Loucy (cell line): ENCODE results near the gene SLC39A10.

Source experiments
- H2AFZ ChIP-seq: fragments of 200-600 bp; sonication (generic); 2 replicates; pipeline ENCODE4 v1.6.0; 2016; ENCODE audit warnings: antibody characterized with exemption, mild to moderate bottlenecking, low read length, moderate library complexity
- H3F3A ChIP-seq: fragments of 200-600 bp; 2 replicates; pipeline ENCODE4 v1.6.0; 2016; ENCODE audit warnings: antibody characterized with exemption, low read depth, mild to moderate bottlenecking
- H3K27me3 ChIP-seq: fragments of 200-600 bp; sonication (generic); 2 replicates; pipeline ENCODE4 v1.6.1; 2014; ENCODE audit warnings: low read length, mild to moderate bottlenecking; ENCODE audit not compliant: insufficient read depth, poor library complexity, severe bottlenecking
- H3K36me3 ChIP-seq: fragments of 200-600 bp; sonication (generic); 2 replicates; pipeline ENCODE4 v1.6.1; 2016; ENCODE audit warnings: low read length; ENCODE audit not compliant: insufficient read depth
- H3K4me1 ChIP-seq: fragments of 200-600 bp; sonication (generic); 2 replicates; pipeline ENCODE4 v1.5.1; 2014; ENCODE audit warnings: low read length, mild to moderate bottlenecking; ENCODE audit not compliant: insufficient read depth, poor library complexity, severe bottlenecking
- H3K4me2 ChIP-seq: fragments of 200-600 bp; sonication (generic); 2 replicates; pipeline ENCODE4 v1.6.0; 2014; ENCODE audit warnings: antibody characterized with exemption, low read length, low read depth, mild to moderate bottlenecking; ENCODE audit not compliant: poor library complexity, severe bottlenecking
- H3K4me3 ChIP-seq: fragments of 200-600 bp; sonication (generic); 2 replicates; pipeline ENCODE4 v1.5.1; 2014; ENCODE audit warnings: low read length, mild to moderate bottlenecking, mixed read lengths; ENCODE audit not compliant: poor library complexity, severe bottlenecking
- H3K79me2 ChIP-seq: fragments of 200-600 bp; sonication (generic); 2 replicates; pipeline ENCODE4 v1.6.1; 2014; ENCODE audit warnings: low read length; ENCODE audit not compliant: insufficient read depth
- H3K9ac ChIP-seq: fragments of 200-600 bp; sonication (generic); 2 replicates; pipeline ENCODE4 v1.6.0; 2014; ENCODE audit warnings: mild to moderate bottlenecking, low read depth, low read length, moderate library complexity; ENCODE audit not compliant: poor library complexity, severe bottlenecking
- H3K9me2 ChIP-seq: fragments of 200-600 bp; sonication (generic); replicated peaks from 2 replicates; pipeline ENCODE4 v1.6.1; 2016; ENCODE audit warnings: low read depth, low read length, mixed read lengths
- H3K9me3 ChIP-seq: fragments of 200-600 bp; sonication (generic); 2 replicates; pipeline ENCODE4 v1.6.1; 2014; ENCODE audit warnings: mild to moderate bottlenecking, antibody characterized with exemption, low read length, low read depth; ENCODE audit not compliant: insufficient read depth
- H4K20me1 ChIP-seq: fragments of 200-600 bp; sonication (generic); 2 replicates; pipeline ENCODE4 v1.6.0; 2014; ENCODE audit warnings: antibody characterized with exemption, low read length, mild to moderate bottlenecking; ENCODE audit not compliant: insufficient read depth, poor library complexity, severe bottlenecking
- CTCF ChIP-seq: fragments of 200-600 bp; sonication (generic); conservative IDR thresholded peaks from 2 replicates; pipeline ENCODE4 v1.5.1; 2014; ENCODE audit warnings: mild to moderate bottlenecking, antibody characterized with exemption, low read length
- EZH2phosphoT487 ChIP-seq: fragments of 200-600 bp; IDR thresholded peaks from 2 replicates; pipeline ENCODE4 v1.6.1; 2018; ENCODE audit warnings: antibody characterized with exemption, mild to moderate bottlenecking, moderate library complexity, borderline replicate concordance

The SLC39A10 gene

GRCh38 chr2:195722075-195722474 lies 65.0 kb downstream of the SLC39A10 start:
- H3F3A ChIP-seq: no peaks in the 10 kb centered on the region
- no peak overlapping the region for H3K4me2 ChIP-seq
- H3K4me1 ChIP-seq: peaks cover 3% of the 10 kb centered on the region
- no peaks in the 10 kb centered on the region for H3K79me2 ChIP-seq
- no peaks in the 10 kb centered on the region for H4K20me1 ChIP-seq
- no peak overlapping the region for H3K4me3 ChIP-seq
- no peak overlapping the region for H3K9ac ChIP-seq
- no peaks in the 10 kb centered on the region for H3K9me3 ChIP-seq
- TF ChIP-seq CTCF (no peak), EZH2phosphoT487 (no peak)
- no peak overlapping the region for H2AFZ ChIP-seq
- H3K36me3 ChIP-seq: peaks cover 47% of the 10 kb centered on the region; the same call in 1 of the 2 replicates
- no peaks in the 10 kb centered on the region for H3K27me3 ChIP-seq
- H3K9me2 ChIP-seq: no peaks in the 10 kb centered on the region

- no peak overlapping the region for H3K4me3 ChIP-seq
- no peaks in the 10 kb centered on the region for H3F3A ChIP-seq
- H3K36me3 ChIP-seq: peaks cover 46% of the 10 kb centered on the region; the same call in 1 of the 2 replicates
- H3K79me2 ChIP-seq: no peaks in the 10 kb centered on the region
- no peaks in the 10 kb centered on the region for H3K9me3 ChIP-seq
- no peaks in the 10 kb centered on the region for H3K27me3 ChIP-seq
- H3K4me1 ChIP-seq: no peaks in the 10 kb centered on the region
- no peak overlapping the region for H2AFZ ChIP-seq
- H3K9ac ChIP-seq: no peak overlapping the region
- H3K9me2 ChIP-seq: no peaks in the 10 kb centered on the region
- H3K4me2 ChIP-seq: no peak overlapping the region
- H4K20me1 ChIP-seq: no peaks in the 10 kb centered on the region
- TF ChIP-seq CTCF (no peak), EZH2phosphoT487 (no peak)
These were observed 70.1 kb downstream of the SLC39A10 start for GRCh38 chr2:195727106-195727505.

GRCh38 chr2:195730912-195731311 lies 73.9 kb downstream of the SLC39A10 start:
- no peaks in the 10 kb centered on the region for H4K20me1 ChIP-seq
- H3K4me3 ChIP-seq: no peak overlapping the region
- no peaks in the 10 kb centered on the region for H3K9me3 ChIP-seq
- no peak for TF ChIP-seq EZH2phosphoT487
- H3K4me1 ChIP-seq: no peaks in the 10 kb centered on the region
- no peak overlapping the region for H2AFZ ChIP-seq
- no peaks in the 10 kb centered on the region for H3K79me2 ChIP-seq
- H3K9ac ChIP-seq: no peak overlapping the region
- no peaks in the 10 kb centered on the region for H3K27me3 ChIP-seq
- no peaks in the 10 kb centered on the region for H3K9me2 ChIP-seq
- no peak overlapping the region for H3K4me2 ChIP-seq
- peaks cover 39% of the 10 kb centered on the region; the same call in 1 of the 2 replicates for H3K36me3 ChIP-seq
- H3F3A ChIP-seq: no peaks in the 10 kb centered on the region

- Histone ChIP-seq H3K4me3 (no peak overlapping the region), H3K9me3 (no peaks in the 10 kb centered on the region), H3K9ac (no peak overlapping the region), H3K4me2 (no peak overlapping the region), H3F3A (no peaks in the 10 kb centered on the region), H4K20me1 (no peaks in the 10 kb centered on the region), H3K9me2 (no peaks in the 10 kb centered on the region), H3K4me1 (no peaks in the 10 kb centered on the region), H3K79me2 (no peaks in the 10 kb centered on the region), H3K27me3 (no peaks in the 10 kb centered on the region), H3K36me3 (peaks cover 39% of the 10 kb centered on the region; the same call in 1 of the 2 replicates), H2AFZ (no peak overlapping the region)
- TF ChIP-seq EZH2phosphoT487 (no peak), CTCF (no peak)
These were observed 75.5 kb downstream of the SLC39A10 start for GRCh38 chr2:195732574-195732973.
